Nephron progenitor cell (in vitro differentiated cells): Measurements from ENCODE around the gene STEAP3.

Experiments used
- DNase-seq: peaks from one replicate; pipeline ENCODE4 v3.0.0; 2021
- H3K27ac Mint-ChIP-seq: 2 replicates; pipeline ENCODE4 v1.8.0; 2021; ENCODE audit warnings: mild to moderate bottlenecking, moderate library complexity, mixed read lengths
- H3K27me3 Mint-ChIP-seq: 2 replicates; pipeline ENCODE4 v1.8.0; 2021; ENCODE audit warnings: mild to moderate bottlenecking, low read depth, mixed read lengths; ENCODE audit not compliant: poor library complexity
- H3K36me3 Mint-ChIP-seq: 2 replicates; pipeline ENCODE4 v1.8.0; 2021; ENCODE audit warnings: low read depth, mixed read lengths
- H3K4me1 Mint-ChIP-seq: 2 replicates; pipeline ENCODE4 v1.8.0; 2021; ENCODE audit warnings: mixed read lengths
- H3K4me3 Mint-ChIP-seq: 2 replicates; pipeline ENCODE4 v1.8.0; 2021; ENCODE audit warnings: mild to moderate bottlenecking, moderate library complexity, mixed read lengths
- H3K9me3 Mint-ChIP-seq: 2 replicates; pipeline ENCODE4 v1.8.0; 2021; ENCODE audit warnings: mild to moderate bottlenecking, moderate library complexity, mixed read lengths
- TF ChIP-seq, protein P1 (sequence below): fragments of 200-600 bp; sonication (generic); IDR thresholded peaks from 2 replicates; pipeline ENCODE4 v1.5.0; 2021; ENCODE audit warnings: antibody characterized with exemption

Gene STEAP3

DNA sequence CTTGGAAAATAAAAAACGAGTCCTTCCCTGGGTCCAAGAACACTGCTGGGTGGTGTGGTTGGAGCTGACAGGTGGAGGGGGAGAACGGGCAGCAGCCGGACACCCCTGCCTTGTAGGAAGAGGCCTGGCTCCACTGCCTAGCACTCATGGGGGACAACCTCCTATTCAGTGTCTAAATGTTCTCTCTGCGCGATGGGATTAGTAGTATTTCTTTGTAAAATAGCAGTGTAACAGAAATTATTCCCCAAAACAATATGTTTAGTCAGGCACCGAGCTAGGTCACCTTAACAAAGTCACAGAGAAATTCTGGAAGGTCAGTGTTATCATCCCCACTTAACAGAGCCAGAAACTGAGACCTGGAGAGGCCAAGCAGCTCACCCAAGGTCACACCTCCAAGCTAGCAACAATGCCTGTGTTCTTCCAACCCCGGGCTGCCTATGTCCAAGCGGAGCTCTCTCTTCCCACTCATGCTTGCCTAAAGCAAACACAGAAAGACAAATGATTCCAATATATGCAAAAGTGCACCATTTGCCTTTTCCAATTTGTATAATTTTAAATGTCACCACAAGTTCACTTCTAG is 68.0 kb downstream of the STEAP3 start:
- no peaks in the 10 kb centered on the region for H3K4me1 Mint-ChIP-seq
- TF ChIP-seq, protein P1, sequence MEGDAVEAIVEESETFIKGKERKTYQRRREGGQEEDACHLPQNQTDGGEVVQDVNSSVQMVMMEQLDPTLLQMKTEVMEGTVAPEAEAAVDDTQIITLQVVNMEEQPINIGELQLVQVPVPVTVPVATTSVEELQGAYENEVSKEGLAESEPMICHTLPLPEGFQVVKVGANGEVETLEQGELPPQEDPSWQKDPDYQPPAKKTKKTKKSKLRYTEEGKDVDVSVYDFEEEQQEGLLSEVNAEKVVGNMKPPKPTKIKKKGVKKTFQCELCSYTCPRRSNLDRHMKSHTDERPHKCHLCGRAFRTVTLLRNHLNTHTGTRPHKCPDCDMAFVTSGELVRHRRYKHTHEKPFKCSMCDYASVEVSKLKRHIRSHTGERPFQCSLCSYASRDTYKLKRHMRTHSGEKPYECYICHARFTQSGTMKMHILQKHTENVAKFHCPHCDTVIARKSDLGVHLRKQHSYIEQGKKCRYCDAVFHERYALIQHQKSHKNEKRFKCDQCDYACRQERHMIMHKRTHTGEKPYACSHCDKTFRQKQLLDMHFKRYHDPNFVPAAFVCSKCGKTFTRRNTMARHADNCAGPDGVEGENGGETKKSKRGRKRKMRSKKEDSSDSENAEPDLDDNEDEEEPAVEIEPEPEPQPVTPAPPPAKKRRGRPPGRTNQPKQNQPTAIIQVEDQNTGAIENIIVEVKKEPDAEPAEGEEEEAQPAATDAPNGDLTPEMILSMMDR: no peak
- H3K27ac Mint-ChIP-seq: no peak overlapping the region
- H3K4me3 Mint-ChIP-seq: no peak overlapping the region
- H3K27me3 Mint-ChIP-seq: peaks cover 17% of the 10 kb centered on the region
- H3K9me3 Mint-ChIP-seq: no peaks in the 10 kb centered on the region
- DNase-seq: no peak
- H3K36me3 Mint-ChIP-seq: no peaks in the 10 kb centered on the region

DNA sequence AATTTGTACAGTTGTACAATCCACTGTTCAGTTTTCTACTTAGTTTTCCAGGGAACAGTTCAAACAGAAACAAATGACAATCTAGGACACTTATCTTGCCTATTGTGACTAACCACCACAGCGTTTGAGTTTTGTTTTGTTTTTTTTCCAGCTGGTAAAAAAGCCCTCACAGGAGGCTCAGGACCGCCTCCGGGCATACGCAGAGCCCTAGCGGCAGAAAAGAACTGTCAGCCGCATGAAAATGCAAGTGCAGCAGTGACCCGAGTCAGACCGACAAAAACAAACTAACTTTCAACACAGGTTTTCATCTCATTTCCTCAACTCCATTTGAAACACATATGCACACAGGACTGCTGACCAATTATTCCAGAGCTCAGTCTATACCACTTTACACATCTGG is 68.6 kb downstream of the STEAP3 start:
- Mint-ChIP-seq H3K36me3 (no peaks in the 10 kb centered on the region), H3K4me3 (no peak overlapping the region), H3K27me3 (peaks cover 21% of the 10 kb centered on the region), H3K9me3 (no peaks in the 10 kb centered on the region), H3K4me1 (no peaks in the 10 kb centered on the region), H3K27ac (no peak overlapping the region)
- DNase-seq: no peak
- TF ChIP-seq, protein P1: no peak

DNA sequence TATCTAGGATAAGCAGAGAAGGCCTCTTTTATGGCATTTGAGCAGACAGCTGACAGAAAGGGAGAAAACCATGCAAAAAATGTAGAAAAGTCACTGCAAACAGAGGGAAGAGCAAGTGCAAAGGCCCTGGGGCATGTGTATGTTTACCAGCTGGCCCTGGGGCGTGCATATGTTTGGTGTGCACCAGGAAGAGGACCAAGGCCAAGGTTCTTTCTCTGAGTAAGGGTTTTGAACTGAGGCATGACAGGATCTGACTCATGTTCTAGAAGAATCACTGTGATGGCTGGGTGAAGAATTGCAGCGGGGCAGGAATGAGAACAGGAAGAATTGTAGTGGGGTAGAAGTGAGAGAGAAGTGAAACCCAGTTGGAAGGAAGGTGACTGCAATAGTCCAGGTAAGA is 69.6 kb downstream of the STEAP3 start:
- peaks cover 21% of the 10 kb centered on the region for H3K27me3 Mint-ChIP-seq
- H3K4me3 Mint-ChIP-seq: no peak overlapping the region
- TF ChIP-seq, protein P1: no peak
- no peaks in the 10 kb centered on the region for H3K9me3 Mint-ChIP-seq
- no peaks in the 10 kb centered on the region for H3K36me3 Mint-ChIP-seq
- no peaks in the 10 kb centered on the region for H3K4me1 Mint-ChIP-seq
- DNase-seq: no peak
- no peak overlapping the region for H3K27ac Mint-ChIP-seq

DNA sequence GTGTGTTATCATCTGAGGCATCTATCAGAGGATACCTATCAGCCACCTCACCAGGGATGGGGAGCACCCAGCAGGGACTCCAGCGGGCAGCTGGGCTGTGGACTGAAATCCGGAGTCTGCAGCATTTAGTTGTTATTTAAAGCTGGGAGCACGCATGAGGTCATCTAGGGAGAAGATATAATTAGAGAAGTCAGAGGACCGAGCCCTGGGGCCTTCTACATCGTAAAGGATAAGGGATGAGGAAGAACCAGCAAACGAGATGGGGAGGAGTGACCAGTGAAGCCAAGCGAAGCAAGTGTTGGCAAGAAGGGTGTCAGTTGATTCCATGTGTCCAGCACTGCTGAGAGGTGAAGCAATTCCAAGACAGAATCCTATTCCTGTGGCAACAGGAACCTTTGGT is 70.3 kb downstream of the STEAP3 start:
- Mint-ChIP-seq H3K4me1 (no peaks in the 10 kb centered on the region), H3K4me3 (no peak overlapping the region), H3K27ac (no peak overlapping the region), H3K36me3 (no peaks in the 10 kb centered on the region), H3K27me3 (peaks cover 21% of the 10 kb centered on the region), H3K9me3 (no peaks in the 10 kb centered on the region)
- TF ChIP-seq, protein P1: no peak
- DNase-seq: no peak

DNA sequence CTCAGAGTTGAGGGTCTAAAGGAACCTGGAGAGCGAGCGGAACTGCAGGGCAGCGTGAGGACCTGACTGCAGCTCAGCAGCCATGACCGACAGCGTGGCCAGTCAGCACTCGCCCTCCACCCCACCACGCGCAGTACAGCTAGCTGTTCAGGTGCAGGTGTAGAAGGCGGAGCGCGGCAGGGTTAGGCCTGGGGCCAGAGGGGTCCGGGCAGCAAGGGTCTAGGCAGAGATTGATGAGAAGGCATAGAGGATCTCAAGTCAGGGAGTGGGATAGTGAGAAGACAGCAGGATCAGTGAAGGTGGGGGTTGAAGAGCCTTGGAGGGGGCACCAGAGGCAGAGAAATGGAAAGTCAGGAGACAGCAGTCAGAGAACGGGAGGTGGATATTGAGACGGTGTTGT is 71.0 kb downstream of the STEAP3 start:
- Mint-ChIP-seq H3K27ac (no peak overlapping the region), H3K27me3 (peaks cover 21% of the 10 kb centered on the region), H3K36me3 (no peaks in the 10 kb centered on the region), H3K4me3 (no peak overlapping the region), H3K9me3 (no peaks in the 10 kb centered on the region), H3K4me1 (no peaks in the 10 kb centered on the region)
- TF ChIP-seq, protein P1: no peak
- no peak for DNase-seq

DNA sequence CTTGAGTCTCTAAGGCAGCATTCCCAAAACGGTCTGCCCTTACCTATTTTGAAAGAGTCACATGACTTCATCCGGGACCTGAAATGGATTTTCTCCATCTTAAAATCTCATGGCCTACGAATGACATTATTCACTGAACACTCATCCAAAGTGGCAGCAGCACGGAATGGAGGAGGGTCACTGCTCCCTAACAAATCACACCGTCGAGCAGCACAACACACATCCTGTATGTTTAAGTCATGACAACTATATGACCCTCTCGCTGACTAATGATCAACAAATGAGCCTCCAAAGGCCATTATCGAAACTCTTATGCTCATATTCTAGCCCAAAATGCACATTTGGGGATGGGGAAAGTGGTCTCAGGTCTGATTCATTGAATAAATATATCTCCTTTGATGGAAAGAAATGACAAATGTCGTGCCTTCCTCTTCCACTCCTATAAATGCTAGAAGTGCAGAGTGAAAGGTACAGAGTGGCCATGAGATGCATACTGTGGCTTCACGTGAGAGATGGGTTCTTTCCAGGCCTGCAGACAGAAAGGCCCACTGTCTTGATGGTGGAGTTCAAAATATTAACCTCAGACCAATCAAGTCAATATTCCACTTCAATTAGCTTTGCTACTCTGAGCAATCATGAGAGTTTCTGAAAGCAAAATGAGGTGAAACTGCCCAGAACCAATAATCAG is 72.2 kb downstream of the STEAP3 start:
- Mint-ChIP-seq H3K27me3 (peaks cover 24% of the 10 kb centered on the region), H3K4me1 (no peaks in the 10 kb centered on the region), H3K9me3 (no peaks in the 10 kb centered on the region), H3K4me3 (no peak overlapping the region), H3K36me3 (no peaks in the 10 kb centered on the region), H3K27ac (no peak overlapping the region)
- no peak for DNase-seq
- TF ChIP-seq, protein P1: no peak
